OCI-LY7 (cell line): ENCODE data around the gene UFD1. TPM values are rescaled to one million over a fixed set of nuclear protein-coding genes. Genes with fewer than 3 reads are reported as not detected.

Experiments
- BruUV-seq: library from RNA; stranded (reverse); fragments of 400-500 nt; replicated peaks from 2 replicates; lab custom pipeline; 2021; lab: Mats Ljungman, UMichigan
- CTCF ChIA-PET: fragments of 300-600 bp; sonication (Branson Sonifier 250); formaldehyde crosslinking; loops from one replicate; lab custom pipeline; 2022; ENCODE audit warnings: antibody characterized with exemption; ENCODE audit not compliant: unreplicated experiment; lab: Charles Lee
- POLR2A ChIA-PET: fragments of 300-600 bp; sonication (Branson Sonifier 250); formaldehyde crosslinking; loops from one replicate; lab custom pipeline; 2022; ENCODE audit warnings: antibody characterized with exemption; lab: Charles Lee
- DNase-seq: peaks from one replicate; pipeline ENCODE4 v3.0.0-alpha.2; 2015; ENCODE audit warnings: low spot score
- H2AFZ ChIP-seq: fragments of 200-600 bp; sonication (generic), shearing (Covaris generic); 2 replicates; pipeline ENCODE4 v1.6.1; 2014; ENCODE audit warnings: mild to moderate bottlenecking, antibody characterized with exemption, low read length, moderate library complexity
- H3K27ac ChIP-seq: fragments of 200-600 bp; sonication (generic); 2 replicates; pipeline ENCODE4 v1.5.1; 2014; ENCODE audit warnings: mixed run types, low read depth, mild to moderate bottlenecking, moderate library complexity, low read length, inconsistent platforms; ENCODE audit not compliant: poor library complexity, severe bottlenecking
- H3K36me3 ChIP-seq: fragments of 200-600 bp; sonication (generic); 2 replicates; pipeline ENCODE4 v1.6.1; 2014; ENCODE audit warnings: mild to moderate bottlenecking, antibody characterized with exemption, low read length, moderate library complexity, mixed read lengths; ENCODE audit not compliant: insufficient read depth
- H3K4me1 ChIP-seq: fragments of 200-600 bp; sonication (generic); 2 replicates; pipeline ENCODE4 v1.5.1; 2014; ENCODE audit warnings: mild to moderate bottlenecking, low read length; ENCODE audit not compliant: insufficient read depth, poor library complexity, severe bottlenecking
- H3K4me2 ChIP-seq: fragments of 200-600 bp; sonication (generic); 2 replicates; pipeline ENCODE4 v1.6.1; 2014; ENCODE audit warnings: mild to moderate bottlenecking, low read length
- H3K4me3 ChIP-seq: fragments of 200-600 bp; sonication (generic); 2 replicates; pipeline ENCODE4 v1.5.1; 2014; ENCODE audit warnings: mild to moderate bottlenecking, low read depth, low read length; ENCODE audit not compliant: poor library complexity, severe bottlenecking
- H3K79me2 ChIP-seq: fragments of 200-600 bp; sonication (generic); 2 replicates; pipeline ENCODE4 v1.6.1; 2016; ENCODE audit warnings: low read depth, mild to moderate bottlenecking, low read length, moderate library complexity, mixed read lengths; ENCODE audit not compliant: insufficient read depth
- H3K9me2 ChIP-seq: fragments of 200-600 bp; sonication (generic); 2 replicates; pipeline ENCODE4 v1.6.1; 2016; ENCODE audit warnings: mild to moderate bottlenecking, low read length, mixed read lengths; ENCODE audit not compliant: insufficient read depth
- H3K9me3 ChIP-seq: fragments of 200-600 bp; sonication (generic); 2 replicates; pipeline ENCODE4 v1.6.1; 2014; ENCODE audit warnings: mild to moderate bottlenecking, mixed run types, low read length, mixed read lengths
- H4K20me1 ChIP-seq: fragments of 200-600 bp; sonication (generic); 2 replicates; pipeline ENCODE4 v1.6.1; 2014; ENCODE audit warnings: mild to moderate bottlenecking, antibody characterized with exemption, low read length, moderate library complexity, mixed read lengths; ENCODE audit not compliant: insufficient read depth
- EZH2phosphoT487 ChIP-seq: fragments of 200-600 bp; sonication (generic); IDR thresholded peaks from 2 replicates; pipeline ENCODE4 v1.6.1; 2018; ENCODE audit warnings: low read depth, borderline replicate concordance, mild to moderate bottlenecking, mixed run types, antibody characterized with exemption, low read length, moderate library complexity, mixed read lengths
- intact Hi-C: fragments of 100-400 bp; cut with micrococcal nuclease; formaldehyde crosslinking; loops from one replicate; pipeline ENCODE4 v1.10.0; 2022; ENCODE audit not compliant: unreplicated experiment
- total RNA-seq, 2 experiments: library from RNA; depleted of rRNA in 1 of 2; stranded (reverse); fragments of >200 nt in 1 of 2; shearing (Covaris generic) in 1 of 2; gene quantifications; 2 replicates each; pipeline ENCODE4 v1.2.3, GENCODE V29; 2014 to 2022
- TF ChIP-seq, protein P1 (sequence below): fragments of 200-600 bp; sonication (generic); conservative IDR thresholded peaks from 2 replicates; pipeline ENCODE4 v1.5.1; 2014; ENCODE audit warnings: mild to moderate bottlenecking, antibody characterized with exemption, low read length, moderate library complexity, mixed read lengths

Gene UFD1
- total RNA-seq, 2 experiments from 2014 or later: 60.1 to 70.8 TPM

GRCh38 chr22:19498154-19498865 lies 19.3 kb upstream of the UFD1 start:
- H4K20me1 ChIP-seq: no peaks in the 10 kb centered on the region
- no peak for DNase-seq
- no peaks in the 10 kb centered on the region for H3K9me3 ChIP-seq
- no peak overlapping the region for H3K4me2 ChIP-seq
- TF ChIP-seq, protein P1, sequence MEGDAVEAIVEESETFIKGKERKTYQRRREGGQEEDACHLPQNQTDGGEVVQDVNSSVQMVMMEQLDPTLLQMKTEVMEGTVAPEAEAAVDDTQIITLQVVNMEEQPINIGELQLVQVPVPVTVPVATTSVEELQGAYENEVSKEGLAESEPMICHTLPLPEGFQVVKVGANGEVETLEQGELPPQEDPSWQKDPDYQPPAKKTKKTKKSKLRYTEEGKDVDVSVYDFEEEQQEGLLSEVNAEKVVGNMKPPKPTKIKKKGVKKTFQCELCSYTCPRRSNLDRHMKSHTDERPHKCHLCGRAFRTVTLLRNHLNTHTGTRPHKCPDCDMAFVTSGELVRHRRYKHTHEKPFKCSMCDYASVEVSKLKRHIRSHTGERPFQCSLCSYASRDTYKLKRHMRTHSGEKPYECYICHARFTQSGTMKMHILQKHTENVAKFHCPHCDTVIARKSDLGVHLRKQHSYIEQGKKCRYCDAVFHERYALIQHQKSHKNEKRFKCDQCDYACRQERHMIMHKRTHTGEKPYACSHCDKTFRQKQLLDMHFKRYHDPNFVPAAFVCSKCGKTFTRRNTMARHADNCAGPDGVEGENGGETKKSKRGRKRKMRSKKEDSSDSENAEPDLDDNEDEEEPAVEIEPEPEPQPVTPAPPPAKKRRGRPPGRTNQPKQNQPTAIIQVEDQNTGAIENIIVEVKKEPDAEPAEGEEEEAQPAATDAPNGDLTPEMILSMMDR: no peak
- TF ChIP-seq EZH2phosphoT487: no peak
- no peak overlapping the region for H3K27ac ChIP-seq
- intact Hi-C loops: loop anchor here (5.0 kb wide), 1 partner anchor 134 kb away; no protein-coding TSS in a partner anchor
- H3K79me2 ChIP-seq: no peaks in the 10 kb centered on the region
- ChIA-PET CTCF (interaction anchor here (0.6 kb wide), 1 partner anchor 61 kb away, joined by 3 read pairs; no protein-coding TSS in a partner anchor), POLR2A (no interaction called here)
- no TSS peak for BruUV-seq
- H3K4me3 ChIP-seq: no peak overlapping the region
- H3K36me3 ChIP-seq: peaks cover 83% of the 10 kb centered on the region
- no peak overlapping the region for H2AFZ ChIP-seq
- H3K9me2 ChIP-seq: no peaks in the 10 kb centered on the region
- H3K4me1 ChIP-seq: no peaks in the 10 kb centered on the region

- CTCF ChIA-PET: no interaction called here
- TF ChIP-seq EZH2phosphoT487: no peak
- TF ChIP-seq, protein P1: no peak
- Histone ChIP-seq H4K20me1 (no peaks in the 10 kb centered on the region), H3K9me3 (no peaks in the 10 kb centered on the region), H3K9me2 (no peaks in the 10 kb centered on the region), H3K4me1 (no peaks in the 10 kb centered on the region), H3K27ac (no peak overlapping the region), H3K79me2 (no peaks in the 10 kb centered on the region), H3K36me3 (peaks cover 90% of the 10 kb centered on the region), H3K4me2 (no peak overlapping the region), H2AFZ (no peak overlapping the region), H3K4me3 (no peak overlapping the region)
- DNase-seq: no peak
- intact Hi-C loops: loop anchor here (5.0 kb wide), 1 partner anchor 135 kb away; no protein-coding TSS in a partner anchor
- POLR2A ChIA-PET: no interaction called here
- no TSS peak for BruUV-seq
Measured at GRCh38 chr22:19497245-19497644, 18.3 kb upstream of the UFD1 start.

GRCh38 chr22:19496324-19496630 lies 17.3 kb upstream of the UFD1 start:
- POLR2A ChIA-PET: interaction anchor here (0.6 kb wide), 1 partner anchor 59 kb away, joined by 3 read pairs; no protein-coding TSS in a partner anchor
- H3K9me2 ChIP-seq: no peaks in the 10 kb centered on the region
- CTCF ChIA-PET: no interaction called here
- no peaks in the 10 kb centered on the region for H3K9me3 ChIP-seq
- H3K36me3 ChIP-seq: peaks cover 91% of the 10 kb centered on the region
- H3K27ac ChIP-seq: no peak overlapping the region
- BruUV-seq: no TSS peak
- H3K79me2 ChIP-seq: no peaks in the 10 kb centered on the region
- no peak overlapping the region for H3K4me2 ChIP-seq
- TF ChIP-seq, protein P1: no peak
- no peak for TF ChIP-seq EZH2phosphoT487
- H4K20me1 ChIP-seq: no peaks in the 10 kb centered on the region
- no peaks in the 10 kb centered on the region for H3K4me1 ChIP-seq
- H3K4me3 ChIP-seq: no peak overlapping the region
- intact Hi-C loops: loop anchor here (5.0 kb wide), 1 partner anchor 136 kb away; no protein-coding TSS in a partner anchor
- H2AFZ ChIP-seq: no peak overlapping the region
- DNase-seq: no peak
